ENCODE results near the gene LDLRAD1.
"Not testable (repeated sequence)": the region's sequence is repeated elsewhere in the genome, so short reads cannot be mapped to it uniquely, and the experiment has no call there.

LDLRAD1 gene

DNA sequence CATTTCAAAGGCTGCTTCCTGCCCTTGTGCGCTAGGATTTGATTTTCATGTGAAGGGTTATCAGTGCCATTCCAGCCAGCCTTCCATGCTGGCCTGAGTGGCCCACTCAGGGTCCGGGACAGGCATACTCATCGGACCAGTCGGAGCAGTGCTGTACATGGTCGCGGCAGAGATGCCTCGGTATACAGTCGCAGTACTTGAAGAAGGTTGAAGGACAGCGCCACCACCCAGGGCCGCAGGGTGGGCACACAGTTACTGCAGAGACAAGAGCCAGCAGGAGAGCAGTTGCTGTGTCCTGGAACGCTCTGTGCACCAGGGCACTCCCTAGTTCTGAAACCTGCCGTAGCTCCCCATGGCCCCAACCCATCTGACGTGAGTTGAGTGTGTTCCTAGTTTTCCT lies 9.1 kb downstream of the LDLRAD1 start:
- DNase-seq (ENCODE audit: low spot score): peak; percentile 4
- TF ChIP-seq, protein P1, sequence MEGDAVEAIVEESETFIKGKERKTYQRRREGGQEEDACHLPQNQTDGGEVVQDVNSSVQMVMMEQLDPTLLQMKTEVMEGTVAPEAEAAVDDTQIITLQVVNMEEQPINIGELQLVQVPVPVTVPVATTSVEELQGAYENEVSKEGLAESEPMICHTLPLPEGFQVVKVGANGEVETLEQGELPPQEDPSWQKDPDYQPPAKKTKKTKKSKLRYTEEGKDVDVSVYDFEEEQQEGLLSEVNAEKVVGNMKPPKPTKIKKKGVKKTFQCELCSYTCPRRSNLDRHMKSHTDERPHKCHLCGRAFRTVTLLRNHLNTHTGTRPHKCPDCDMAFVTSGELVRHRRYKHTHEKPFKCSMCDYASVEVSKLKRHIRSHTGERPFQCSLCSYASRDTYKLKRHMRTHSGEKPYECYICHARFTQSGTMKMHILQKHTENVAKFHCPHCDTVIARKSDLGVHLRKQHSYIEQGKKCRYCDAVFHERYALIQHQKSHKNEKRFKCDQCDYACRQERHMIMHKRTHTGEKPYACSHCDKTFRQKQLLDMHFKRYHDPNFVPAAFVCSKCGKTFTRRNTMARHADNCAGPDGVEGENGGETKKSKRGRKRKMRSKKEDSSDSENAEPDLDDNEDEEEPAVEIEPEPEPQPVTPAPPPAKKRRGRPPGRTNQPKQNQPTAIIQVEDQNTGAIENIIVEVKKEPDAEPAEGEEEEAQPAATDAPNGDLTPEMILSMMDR (IDR thresholded peaks at IDR 0.05; ENCODE audit: extremely low read depth, missing control alignments): no peak

DNA sequence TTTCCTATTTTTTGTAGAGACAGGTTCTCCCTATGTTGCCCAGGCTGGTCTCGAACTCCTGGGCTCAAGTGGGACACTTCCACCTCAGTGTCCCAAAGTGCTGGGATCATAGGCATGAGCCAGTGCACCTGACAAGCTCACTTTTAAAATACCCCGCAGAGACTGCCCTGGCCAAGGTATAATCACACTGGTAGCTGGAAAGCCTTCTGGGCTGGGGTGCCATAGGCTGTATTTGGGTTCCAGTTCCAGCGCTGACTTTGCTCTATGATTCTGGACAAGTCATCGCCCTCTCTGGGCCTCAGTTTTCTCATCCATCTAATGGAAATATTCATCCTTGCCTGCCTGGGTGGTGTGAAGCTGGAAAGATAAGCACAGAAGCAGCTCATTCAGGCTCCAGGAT lies 10.4 kb downstream of the LDLRAD1 start:
- DNase-seq (ENCODE audit: low spot score): peak; percentile 10
- TF ChIP-seq, protein P1 (IDR thresholded peaks at IDR 0.05; ENCODE audit: extremely low read depth, missing control alignments): no peak

DNA sequence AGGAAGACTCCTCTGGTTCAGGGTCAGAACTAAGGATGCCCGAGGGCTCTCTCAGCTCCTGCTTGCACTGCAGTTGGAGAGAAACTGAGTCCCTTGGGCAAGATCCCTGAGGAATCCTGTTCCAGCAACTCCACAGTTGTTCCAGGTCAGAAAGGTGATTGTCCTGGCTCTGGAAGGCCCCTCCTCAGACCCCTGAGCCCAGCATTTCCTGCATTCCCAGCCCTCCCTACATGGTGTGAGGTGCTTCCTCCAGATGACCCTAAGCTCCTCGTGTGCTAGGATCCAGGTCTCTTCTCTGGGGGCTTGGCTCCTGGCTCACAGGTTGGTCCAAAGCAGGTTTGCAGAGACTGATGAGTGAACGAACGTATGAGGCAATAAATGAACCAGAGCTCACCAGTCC lies 11.5 kb downstream of the LDLRAD1 start:
- peak; percentile 16 for DNase-seq (ENCODE audit: low spot score)
- TF ChIP-seq, protein P1 (IDR thresholded peaks at IDR 0.05; ENCODE audit: extremely low read depth, missing control alignments): no peak

DNA sequence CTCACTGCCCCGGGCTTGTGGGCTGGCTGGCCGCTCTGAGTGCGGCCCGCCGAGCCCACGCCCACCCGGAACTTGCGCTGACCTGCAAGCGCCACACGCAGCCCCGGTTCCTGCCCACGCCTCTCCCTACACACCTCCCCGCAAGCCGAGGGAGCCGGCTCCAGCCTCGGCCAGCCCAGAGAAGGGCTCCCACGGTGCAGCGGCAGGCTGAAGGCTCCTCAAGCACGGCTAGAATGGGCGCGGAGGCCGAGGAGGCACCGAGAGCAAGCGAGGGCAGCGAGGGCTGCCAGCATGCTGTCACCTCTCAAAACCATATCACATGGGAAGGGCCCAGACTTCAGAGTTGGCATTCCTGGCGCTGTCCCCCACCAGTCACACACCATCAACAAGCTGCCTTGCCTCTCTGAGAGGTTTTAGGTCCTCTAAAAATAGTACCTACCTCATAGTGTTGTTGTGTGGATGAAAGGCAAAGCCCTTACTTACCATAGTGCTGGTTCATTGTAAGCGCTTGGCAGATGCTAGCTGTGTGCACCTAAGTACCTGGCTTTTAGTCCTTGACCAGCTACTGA lies 13.4 kb downstream of the LDLRAD1 start:
- TF ChIP-seq, protein P1 (IDR thresholded peaks at IDR 0.05; ENCODE audit: extremely low read depth, missing control alignments): no peak
- DNase-seq (ENCODE audit: low spot score): no peak

DNA sequence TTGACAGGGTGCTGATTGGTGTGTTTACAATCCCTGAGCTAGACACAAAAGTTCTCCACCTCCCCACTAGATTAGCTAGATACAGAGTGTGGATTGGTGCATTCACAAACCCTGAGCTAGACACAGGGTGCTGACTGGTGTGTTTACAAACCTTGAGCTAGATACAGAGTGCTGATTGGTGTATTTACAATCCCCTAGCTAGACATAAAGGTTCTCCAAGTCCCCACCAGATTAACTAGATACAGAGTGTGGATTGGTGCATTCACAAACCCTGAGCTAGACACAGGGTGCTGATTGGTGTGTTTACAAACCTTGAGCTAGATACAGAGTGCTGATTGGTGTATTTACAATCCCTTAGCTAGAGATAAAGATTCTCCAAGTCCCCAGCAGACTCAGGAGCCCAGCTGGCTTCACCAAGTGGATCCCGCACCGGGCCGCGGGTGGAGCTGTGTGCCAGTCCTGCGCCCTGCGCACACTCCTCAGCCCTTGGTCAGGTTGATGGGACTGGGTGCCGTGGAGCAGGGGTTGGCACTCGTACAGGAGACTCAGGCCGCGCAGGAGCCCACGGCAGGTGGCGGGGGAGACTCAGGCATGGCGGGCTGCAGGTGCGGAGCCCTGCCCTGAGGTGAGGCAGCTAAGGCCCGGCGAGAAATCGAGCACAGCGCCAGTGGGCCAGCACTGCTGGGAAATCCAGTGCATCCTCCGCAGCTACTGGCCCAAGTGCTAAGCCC lies 14.1 kb downstream of the LDLRAD1 start:
- not testable (repeated sequence) for DNase-seq (ENCODE audit: low spot score)

DNA sequence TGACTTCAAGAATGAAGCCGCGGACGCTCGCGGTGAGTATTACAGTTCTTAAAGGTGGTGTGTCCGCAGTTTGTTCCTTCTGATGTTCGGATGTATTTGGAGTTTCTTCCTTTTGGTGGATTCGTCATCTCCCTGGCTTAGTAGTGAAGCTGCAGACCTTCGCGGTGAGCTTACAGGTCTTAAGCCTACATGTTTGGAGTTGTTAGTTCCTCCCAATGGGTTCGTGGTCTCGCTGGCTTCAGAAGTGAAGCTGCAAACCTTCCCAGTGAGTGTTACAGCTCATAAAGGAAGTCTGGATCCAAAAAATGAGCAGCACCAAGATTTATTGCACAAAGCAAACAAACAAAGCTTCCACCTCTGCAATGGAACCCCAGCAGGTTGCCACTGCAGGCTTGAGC lies 14.7 kb downstream of the LDLRAD1 start:
- TF ChIP-seq, protein P1 (IDR thresholded peaks at IDR 0.05; ENCODE audit: extremely low read depth, missing control alignments): no peak

DNA sequence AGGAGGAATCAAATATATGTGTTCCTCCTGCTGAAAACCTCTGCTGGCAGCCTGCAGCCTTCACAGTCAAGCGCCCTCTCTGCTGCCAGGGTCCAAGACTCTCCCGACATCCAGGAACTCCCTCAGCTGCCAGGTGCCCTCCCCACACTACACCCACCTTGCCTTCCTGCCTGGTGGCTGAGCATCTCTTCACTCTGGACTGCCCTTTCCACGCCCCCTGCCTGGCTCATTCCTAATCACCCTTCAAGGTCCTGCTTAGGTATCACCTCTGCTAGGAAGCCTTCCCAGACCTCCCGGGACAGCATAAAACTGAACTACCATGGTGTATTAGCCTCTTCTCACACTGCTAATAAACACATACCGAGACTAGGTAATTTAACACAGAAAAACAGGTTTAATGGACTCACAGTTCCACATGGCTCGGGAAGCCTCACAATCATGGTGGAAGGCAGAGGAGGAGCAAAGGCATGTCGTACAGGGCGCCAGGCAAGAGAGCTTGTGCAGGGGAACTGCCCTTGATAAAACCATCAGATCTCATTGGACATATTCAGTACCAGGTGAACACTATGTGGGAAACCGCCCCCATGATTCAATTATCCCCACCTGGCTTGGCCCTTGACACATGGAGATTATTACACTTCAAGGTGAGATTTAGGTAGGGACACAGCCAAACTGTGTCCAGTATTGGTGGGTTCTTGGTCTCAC lies 15.3 kb downstream of the LDLRAD1 start:
- DNase-seq (ENCODE audit: low spot score): no peak
- TF ChIP-seq, protein P1 (IDR thresholded peaks at IDR 0.05; ENCODE audit: extremely low read depth, missing control alignments): no peak

More for the DNA sequence above, 14.7 kb downstream of the LDLRAD1 start:
- no peak for DNase-seq (ENCODE audit: low spot score)

Measured in GM20000 (cell line).